ENCODE data around the gene GRIA4. TPM values are rescaled to one million over a fixed set of nuclear protein-coding genes. Genes with fewer than 3 reads are reported as not detected.

GRIA4 gene
- polyA plus RNA-seq, 1 of the 3 experiments (the other 2 are of a cell fraction) = 0.02 TPM

DNA sequence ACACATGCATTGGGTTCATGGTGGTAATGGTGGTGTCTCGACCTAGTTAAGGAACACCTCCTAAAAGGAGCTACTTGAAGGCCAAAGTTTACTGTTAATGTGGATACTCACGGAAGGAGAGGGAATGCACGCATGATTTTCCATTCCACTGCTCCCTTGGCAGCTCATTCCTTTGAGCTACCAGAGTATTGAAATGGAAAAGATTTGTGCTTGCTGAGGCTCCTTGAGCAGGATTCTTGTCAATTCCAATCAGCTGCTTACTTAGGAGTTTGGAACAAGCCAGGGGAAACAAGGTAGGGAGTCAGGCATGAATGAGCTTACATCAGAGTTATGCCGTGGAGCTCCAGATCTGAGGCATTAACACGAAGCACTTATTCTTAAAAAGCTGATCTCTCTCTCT, 108.8 kb downstream of the GRIA4 start:
- no peaks in the 10 kb centered on the region for H3F3A ChIP-seq (replicated peaks; ENCODE audit: insufficient read depth)
- no peak for DNase-seq
- no peak overlapping the region for H3K9ac ChIP-seq
- no peaks in the 10 kb centered on the region for H4K20me1 ChIP-seq (ENCODE audit: insufficient read depth)
- no peak overlapping the region for H3K4me2 ChIP-seq
- H3K36me3 ChIP-seq (replicated peaks in 1 of 2; ENCODE audit: control insufficient read depth in 1 of 2, insufficient read depth in 2 of 2, low read length in 1 of 2) = no peaks in the 10 kb centered on the region
- no peaks in the 10 kb centered on the region for H3K27me3 ChIP-seq (ENCODE audit: insufficient read depth)
- ChIA-PET POLR2A (no interaction called here), CTCF (interaction anchor here (0.5 to 1.3 kb wide), 3 partner anchors 11 to 42 kb away, joined by 3 read pairs; no protein-coding TSS in a partner anchor)
- no peaks in the 10 kb centered on the region for H3K9me2 ChIP-seq
- H3K9me3 ChIP-seq = no peaks in the 10 kb centered on the region
- no peak overlapping the region for H2AFZ ChIP-seq (ENCODE audit: low read depth)
- TF ChIP-seq NRF1 (IDR thresholded peaks at IDR 0.05; ENCODE audit: low read depth, low read length) (no peak), ELF1 (IDR thresholded peaks at IDR 0.05) (no peak), RFX5 (IDR thresholded peaks at IDR 0.05; ENCODE audit: low read length) (no peak), TAF1 (IDR thresholded peaks at IDR 0.05; ENCODE audit: borderline replicate concordance, low read depth, low read length) (no peak), FOXJ3 (CRISPR knock-in tag; IDR thresholded peaks at IDR 0.05) (no peak), NFIC (IDR thresholded peaks at IDR 0.05; ENCODE audit: borderline replicate concordance) (no peak)
- TF ChIP-seq, protein P1, sequence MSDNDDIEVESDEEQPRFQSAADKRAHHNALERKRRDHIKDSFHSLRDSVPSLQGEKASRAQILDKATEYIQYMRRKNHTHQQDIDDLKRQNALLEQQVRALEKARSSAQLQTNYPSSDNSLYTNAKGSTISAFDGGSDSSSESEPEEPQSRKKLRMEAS (IDR thresholded peaks at IDR 0.05; ENCODE audit: low read depth) = no peak
- TF ChIP-seq, protein P2, sequence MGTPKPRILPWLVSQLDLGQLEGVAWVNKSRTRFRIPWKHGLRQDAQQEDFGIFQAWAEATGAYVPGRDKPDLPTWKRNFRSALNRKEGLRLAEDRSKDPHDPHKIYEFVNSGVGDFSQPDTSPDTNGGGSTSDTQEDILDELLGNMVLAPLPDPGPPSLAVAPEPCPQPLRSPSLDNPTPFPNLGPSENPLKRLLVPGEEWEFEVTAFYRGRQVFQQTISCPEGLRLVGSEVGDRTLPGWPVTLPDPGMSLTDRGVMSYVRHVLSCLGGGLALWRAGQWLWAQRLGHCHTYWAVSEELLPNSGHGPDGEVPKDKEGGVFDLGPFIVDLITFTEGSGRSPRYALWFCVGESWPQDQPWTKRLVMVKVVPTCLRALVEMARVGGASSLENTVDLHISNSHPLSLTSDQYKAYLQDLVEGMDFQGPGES (IDR thresholded peaks at IDR 0.05; ENCODE audit: low read depth, low read length) = no peak
- TF ChIP-seq, protein P3, sequence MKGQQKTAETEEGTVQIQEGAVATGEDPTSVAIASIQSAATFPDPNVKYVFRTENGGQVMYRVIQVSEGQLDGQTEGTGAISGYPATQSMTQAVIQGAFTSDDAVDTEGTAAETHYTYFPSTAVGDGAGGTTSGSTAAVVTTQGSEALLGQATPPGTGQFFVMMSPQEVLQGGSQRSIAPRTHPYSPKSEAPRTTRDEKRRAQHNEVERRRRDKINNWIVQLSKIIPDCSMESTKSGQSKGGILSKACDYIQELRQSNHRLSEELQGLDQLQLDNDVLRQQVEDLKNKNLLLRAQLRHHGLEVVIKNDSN (IDR thresholded peaks at IDR 0.05; ENCODE audit: borderline replicate concordance, low read depth) = no peak
- TF ChIP-seq, protein P4, sequence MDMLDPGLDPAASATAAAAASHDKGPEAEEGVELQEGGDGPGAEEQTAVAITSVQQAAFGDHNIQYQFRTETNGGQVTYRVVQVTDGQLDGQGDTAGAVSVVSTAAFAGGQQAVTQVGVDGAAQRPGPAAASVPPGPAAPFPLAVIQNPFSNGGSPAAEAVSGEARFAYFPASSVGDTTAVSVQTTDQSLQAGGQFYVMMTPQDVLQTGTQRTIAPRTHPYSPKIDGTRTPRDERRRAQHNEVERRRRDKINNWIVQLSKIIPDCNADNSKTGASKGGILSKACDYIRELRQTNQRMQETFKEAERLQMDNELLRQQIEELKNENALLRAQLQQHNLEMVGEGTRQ (IDR thresholded peaks at IDR 0.05; ENCODE audit: borderline replicate concordance, low read depth, low read length) = no peak
- WGBS (ENCODE audit: low lambda C conversion rate) = 46% methylated on average over 5 of the region's 5 CpGs
- H3K27ac ChIP-seq (ENCODE audit: low read depth in 2 of 2, low read length in 1 of 2) = no peak overlapping the region
- no peak overlapping the region for H3K4me3 ChIP-seq (ENCODE audit: low read depth in 2 of 2, low read length in 1 of 2)
- H3K4me1 ChIP-seq (ENCODE audit: control insufficient read depth in 1 of 2, insufficient read depth in 2 of 2, low read depth in 1 of 2, low read length in 1 of 2) = no peaks in the 10 kb centered on the region; a peak in 1 of 4 replicates
- H3K79me2 ChIP-seq (ENCODE audit: insufficient read depth) = no peaks in the 10 kb centered on the region

DNA sequence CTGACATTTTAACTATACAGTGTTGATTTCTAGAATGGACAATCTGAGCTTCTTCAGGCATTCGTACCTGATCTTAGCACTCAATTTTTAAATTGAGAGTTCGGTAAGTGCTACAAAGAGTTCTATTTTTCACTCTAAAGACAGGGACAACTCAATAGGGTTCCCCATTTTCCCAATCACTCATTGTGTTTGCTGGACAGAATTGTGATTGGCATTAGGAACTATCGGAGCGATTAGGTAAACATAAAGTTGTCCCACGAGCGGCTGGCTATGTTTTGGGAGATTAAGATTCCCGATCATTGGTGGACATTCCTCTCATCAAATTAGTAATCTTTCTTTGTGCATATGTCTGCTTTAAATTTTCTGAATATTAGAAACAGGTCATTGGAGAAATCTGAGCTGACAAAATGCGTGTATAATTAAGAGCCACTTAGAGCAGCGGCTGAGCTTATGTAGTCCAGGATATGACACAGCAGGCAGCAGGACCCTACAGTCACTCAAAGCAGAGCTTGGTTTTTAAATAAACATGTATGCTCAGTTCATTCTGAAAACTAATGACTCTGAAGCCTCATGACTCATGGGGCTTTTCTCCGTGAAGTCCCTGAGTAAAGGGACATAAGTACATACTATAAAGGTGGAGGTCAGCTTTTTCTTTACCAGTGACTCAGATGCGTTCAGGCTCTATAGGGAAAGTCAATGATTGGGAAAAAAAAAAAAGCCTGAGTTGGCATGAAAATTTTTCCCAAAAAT, 109.4 kb downstream of the GRIA4 start:
- Histone ChIP-seq H3K4me2 (no peak overlapping the region), H3K27me3 (ENCODE audit: insufficient read depth) (no peaks in the 10 kb centered on the region), H4K20me1 (ENCODE audit: insufficient read depth) (no peaks in the 10 kb centered on the region), H3K9me2 (no peaks in the 10 kb centered on the region), H3K27ac (ENCODE audit: low read depth in 2 of 2, low read length in 1 of 2) (no peak overlapping the region), H2AFZ (ENCODE audit: low read depth) (no peak overlapping the region), H3K4me3 (ENCODE audit: low read depth in 2 of 2, low read length in 1 of 2) (no peak overlapping the region), H3F3A (replicated peaks; ENCODE audit: insufficient read depth) (no peaks in the 10 kb centered on the region), H3K36me3 (replicated peaks in 1 of 2; ENCODE audit: control insufficient read depth in 1 of 2, insufficient read depth in 2 of 2, low read length in 1 of 2) (no peaks in the 10 kb centered on the region), H3K9ac (no peak overlapping the region), H3K79me2 (ENCODE audit: insufficient read depth) (no peaks in the 10 kb centered on the region), H3K4me1 (ENCODE audit: control insufficient read depth in 1 of 2, insufficient read depth in 2 of 2, low read depth in 1 of 2, low read length in 1 of 2) (no peaks in the 10 kb centered on the region), H3K9me3 (no peaks in the 10 kb centered on the region)
- TF ChIP-seq, protein P3 (IDR thresholded peaks at IDR 0.05; ENCODE audit: borderline replicate concordance, low read depth) = no peak
- no peak for TF ChIP-seq RAD21 (IDR thresholded peaks at IDR 0.05; ENCODE audit: low read length)
- TF ChIP-seq, protein P5, sequence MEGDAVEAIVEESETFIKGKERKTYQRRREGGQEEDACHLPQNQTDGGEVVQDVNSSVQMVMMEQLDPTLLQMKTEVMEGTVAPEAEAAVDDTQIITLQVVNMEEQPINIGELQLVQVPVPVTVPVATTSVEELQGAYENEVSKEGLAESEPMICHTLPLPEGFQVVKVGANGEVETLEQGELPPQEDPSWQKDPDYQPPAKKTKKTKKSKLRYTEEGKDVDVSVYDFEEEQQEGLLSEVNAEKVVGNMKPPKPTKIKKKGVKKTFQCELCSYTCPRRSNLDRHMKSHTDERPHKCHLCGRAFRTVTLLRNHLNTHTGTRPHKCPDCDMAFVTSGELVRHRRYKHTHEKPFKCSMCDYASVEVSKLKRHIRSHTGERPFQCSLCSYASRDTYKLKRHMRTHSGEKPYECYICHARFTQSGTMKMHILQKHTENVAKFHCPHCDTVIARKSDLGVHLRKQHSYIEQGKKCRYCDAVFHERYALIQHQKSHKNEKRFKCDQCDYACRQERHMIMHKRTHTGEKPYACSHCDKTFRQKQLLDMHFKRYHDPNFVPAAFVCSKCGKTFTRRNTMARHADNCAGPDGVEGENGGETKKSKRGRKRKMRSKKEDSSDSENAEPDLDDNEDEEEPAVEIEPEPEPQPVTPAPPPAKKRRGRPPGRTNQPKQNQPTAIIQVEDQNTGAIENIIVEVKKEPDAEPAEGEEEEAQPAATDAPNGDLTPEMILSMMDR (IDR thresholded peaks at IDR 0.05) = no peak
- TF ChIP-seq, protein P4 (IDR thresholded peaks at IDR 0.05; ENCODE audit: borderline replicate concordance, low read depth, low read length) = no peak
- TF ChIP-seq RFX5 (IDR thresholded peaks at IDR 0.05; ENCODE audit: low read length) = no peak
- no peak for TF ChIP-seq TEAD4 (IDR thresholded peaks at IDR 0.05; ENCODE audit: borderline replicate concordance, insufficient read depth)
- no peak for TF ChIP-seq EZH2phosphoT487 (IDR thresholded peaks at IDR 0.05; ENCODE audit: borderline replicate concordance, low read depth)
- no peak for TF ChIP-seq POLR2AphosphoS5 (IDR thresholded peaks at IDR 0.05; ENCODE audit: low read depth, low read length)
- no peak for TF ChIP-seq FOXJ3 (CRISPR knock-in tag; IDR thresholded peaks at IDR 0.05)
- no peak for TF ChIP-seq TAF1 (IDR thresholded peaks at IDR 0.05; ENCODE audit: borderline replicate concordance, low read depth, low read length)
- no peak for TF ChIP-seq SIN3A (IDR thresholded peaks at IDR 0.05; ENCODE audit: borderline replicate concordance, low read depth, low read length)
- TF ChIP-seq GATA2 (CRISPR knock-in tag; IDR thresholded peaks at IDR 0.05) = no peak
- no peak for TF ChIP-seq FOXM1 (IDR thresholded peaks at IDR 0.05; ENCODE audit: low read depth)
- ChIA-PET CTCF (interaction anchor here (0.6 to 1.3 kb wide), 2 partner anchors 21 to 27 kb away, joined by 3 read pairs; no protein-coding TSS in a partner anchor), POLR2A (no interaction called here)
- DNase-seq = no peak
- 62% methylated on average over 11 of the region's 11 CpGs for WGBS (ENCODE audit: low lambda C conversion rate)

Data from SK-N-SH (cell line).